K562 (cell line): ENCODE data around the gene AHSP. TPM values are rescaled to one million over a fixed set of nuclear protein-coding genes. Genes with fewer than 3 reads are reported as not detected.

Experiments used
- ATAC-seq: fragments of 200-7000 bp; cut with Tn5 transposase; 3 replicates; pipeline ENCODE4 v1.9.1; 2020; ENCODE audit warnings: moderate library complexity
- Bru-seq: library from RNA; stranded (reverse); fragments of 400-500 nt; gene quantifications from one replicate; lab custom pipeline; 2021; lab: Mats Ljungman, UMichigan
- BruChase-seq, 2 experiments: library from RNA; stranded (reverse); fragments of 400-500 nt; gene quantifications; one replicate each; lab custom pipeline; 2021; lab: Mats Ljungman, UMichigan
- BruUV-seq: library from RNA; stranded (reverse); fragments of 400-500 nt; replicated peaks from 2 replicates; lab custom pipeline; 2021; lab: Mats Ljungman, UMichigan
- CTCF ChIA-PET: fragments of 300-600 bp; formaldehyde crosslinking; extraction: SDS; loops from one replicate; lab custom pipeline; 2021; ENCODE audit warnings: low intra/inter-chr PET ratio; lab: Yijun Ruan, JAX
- POLR2A ChIA-PET: fragments of 300-600, 350-650 bp; sonication (Branson Sonifier 250); formaldehyde crosslinking; extraction: SDS; loops from one replicate; lab custom pipeline; 2021; ENCODE audit warnings: antibody characterized with exemption, inconsistent platforms; lab: Yijun Ruan, JAX
- DNase-seq, 4 experiments: peaks; one replicate each; pipeline versions ENCODE4 v3.0.0 to v3.0.0-alpha.2; 2011 to 2018; ENCODE audit warnings: low spot score in 3 of 4, mixed read lengths in 3 of 4; ENCODE audit errors: extremely low read depth in 1 of 4
- FAIRE-seq: peaks from 2 replicates; lab custom pipeline; 2011; peaks lifted over from hg19 to GRCh38; lab: Jason Lieb, UNC
- H2AFZ ChIP-seq: 2 replicates; pipeline ENCODE4 v1.6.0; 2011; ENCODE audit warnings: low read depth, low read length, control low read depth, inconsistent platforms
- H3K27ac ChIP-seq: fragments of 200-600 bp; 3 replicates; pipeline ENCODE4 v1.8.0; 2011; ENCODE audit warnings: low read depth, mild to moderate bottlenecking, control low read depth, inconsistent platforms, low read length, moderate library complexity, mixed read lengths; ENCODE audit errors: extremely low read depth
- H3K27me3 ChIP-seq, 2 experiments: fragments of 300-600 bp in 1 of 2; 2 replicates in 1 of 2; 3 replicates in 1 of 2; pipeline versions ENCODE4 v1.6.0 to v1.8.0; 2011; ENCODE audit warnings: inconsistent platforms in 2 of 2, low read length in 2 of 2, mild to moderate bottlenecking in 1 of 2, mixed read lengths in 1 of 2, moderate library complexity in 1 of 2; ENCODE audit not compliant: control insufficient read depth in 2 of 2, insufficient read depth in 2 of 2
- H3K36me3 ChIP-seq: fragments of 300-600 bp; 3 replicates; pipeline ENCODE4 v1.8.0; 2011; ENCODE audit warnings: mild to moderate bottlenecking, low read length, inconsistent platforms; ENCODE audit not compliant: control insufficient read depth, insufficient read depth
- H3K4me1 ChIP-seq, 2 experiments: fragments of 200-600 bp in 1 of 2; replicated peaks in 1 of 2; 2 replicates in 1 of 2; 3 replicates in 1 of 2; pipeline versions ENCODE4 v1.5.1 to v1.8.0; 2011; ENCODE audit warnings: inconsistent platforms in 2 of 2, low read length in 2 of 2, mild to moderate bottlenecking in 1 of 2, mixed read lengths in 1 of 2, moderate library complexity in 1 of 2; ENCODE audit not compliant: control insufficient read depth in 2 of 2, insufficient read depth in 2 of 2
- H3K4me2 ChIP-seq: 2 replicates; pipeline ENCODE4 v1.6.1; 2011; ENCODE audit warnings: low read length, control low read depth, inconsistent platforms, mixed read lengths; ENCODE audit not compliant: insufficient read depth
- H3K4me3 ChIP-seq: fragments of 200-600 bp; sonication (generic), shearing (Covaris generic); 2 replicates; pipeline ENCODE4 v1.5.1; 2016; ENCODE audit warnings: control low read depth, inconsistent platforms
- H3K79me2 ChIP-seq: fragments of 200-600 bp; 3 replicates; pipeline ENCODE4 v1.8.0; 2011; ENCODE audit warnings: low read length, inconsistent platforms; ENCODE audit not compliant: control insufficient read depth, insufficient read depth
- H3K9ac ChIP-seq, 2 experiments: 2 replicates each; pipeline versions ENCODE4 v1.6.0 to v1.6.1; 2011; ENCODE audit warnings: low read depth in 2 of 2, low read length in 2 of 2, control low read depth in 1 of 2, inconsistent platforms in 1 of 2, mild to moderate bottlenecking in 1 of 2, mixed read lengths in 1 of 2; ENCODE audit not compliant: insufficient read depth in 1 of 2
- H3K9me1 ChIP-seq: one replicate; pipeline ENCODE4 v1.6.0; 2011; ENCODE audit warnings: inconsistent platforms, mild to moderate bottlenecking, low read length, moderate library complexity; ENCODE audit not compliant: control insufficient read depth, insufficient read depth
- H3K9me3 ChIP-seq: replicated peaks from 2 replicates; pipeline ENCODE4 v1.5.1; 2011; ENCODE audit warnings: low read depth, low read length, inconsistent platforms; ENCODE audit not compliant: control insufficient read depth, insufficient read depth
- H4K20me1 ChIP-seq: replicated peaks from 2 replicates; pipeline ENCODE4 v1.6.1; 2011; ENCODE audit warnings: low read length, inconsistent platforms, mixed read lengths; ENCODE audit not compliant: control insufficient read depth, insufficient read depth
- BCOR ChIP-seq: fragments of 450-650 bp; IDR thresholded peaks from 2 replicates; pipeline ENCODE4 v1.6.1; 2016
- C11orf30 ChIP-seq: fragments of 450-650 bp; IDR thresholded peaks from 2 replicates; pipeline ENCODE4 v1.6.1; 2016; ENCODE audit warnings: low read depth, mild to moderate bottlenecking
- CBFA2T2 ChIP-seq: fragments of 450-650 bp; conservative IDR thresholded peaks from 2 replicates; pipeline ENCODE4 v1.6.1; 2017; ENCODE audit warnings: mild to moderate bottlenecking
- CBFA2T3 ChIP-seq: fragments of 450-650 bp; IDR thresholded peaks from 2 replicates; pipeline ENCODE4 v1.6.1; 2017
- EP300 ChIP-seq: IDR thresholded peaks from 2 replicates; pipeline ENCODE4 v1.6.1; 2012; ENCODE audit warnings: low read length, improper control_type of control experiment
- IRF2 ChIP-seq: sonication (generic); formaldehyde crosslinking; IDR thresholded peaks from 2 replicates; pipeline ENCODE4 v1.8.1; 2022; ENCODE audit warnings: mild to moderate bottlenecking, missing genetic modification reagents
- KLF10 ChIP-seq: fragments of 250-450 bp; sonication (Bioruptor Pico); IDR thresholded peaks from 2 replicates; pipeline ENCODE4 v1.6.1; 2021; ENCODE audit warnings: matching md5 sums
- LCOR ChIP-seq: sonication (generic); formaldehyde crosslinking; IDR thresholded peaks from 2 replicates; pipeline ENCODE4 v1.8.0; 2022; ENCODE audit warnings: mild to moderate bottlenecking, missing genetic modification reagents
- MAFF ChIP-seq: IDR thresholded peaks from 2 replicates; pipeline ENCODE4 v1.6.1; 2012; ENCODE audit warnings: low read length, improper control_type of control experiment
- MTA2 ChIP-seq: fragments of 450-650 bp; IDR thresholded peaks from 2 replicates; pipeline ENCODE4 v1.6.1; 2016; ENCODE audit warnings: low read depth
- NCOR1 ChIP-seq: fragments of 450-650 bp; IDR thresholded peaks from 2 replicates; pipeline ENCODE4 v1.6.1; 2016; ENCODE audit warnings: mild to moderate bottlenecking, moderate library complexity
- NR2C1 ChIP-seq, 2 experiments: fragments of 450-650 bp; IDR thresholded peaks; 2 replicates each; pipeline ENCODE4 v1.6.1; 2017; ENCODE audit warnings: mild to moderate bottlenecking in 2 of 2, antibody characterized with exemption in 1 of 2, inconsistent platforms in 1 of 2, missing compliant biosample characterization in 1 of 2, missing genetic modification characterization in 1 of 2
- PHB ChIP-seq: fragments of 250-450 bp; sonication (Bioruptor Pico); IDR thresholded peaks from 2 replicates; pipeline ENCODE4 v1.5.0; 2021
- POLR2AphosphoS5 ChIP-seq: IDR thresholded peaks from 2 replicates; pipeline ENCODE4 v1.6.1; 2011; ENCODE audit warnings: mild to moderate bottlenecking, low read depth, low read length, moderate library complexity; ENCODE audit not compliant: control insufficient read depth, insufficient read depth
- SMARCA4 ChIP-seq: fragments of 450-650 bp; IDR thresholded peaks from 2 replicates; pipeline ENCODE4 v1.6.1; 2016
- TAF9B ChIP-seq: fragments of 450-650 bp; IDR thresholded peaks from 2 replicates; pipeline ENCODE4 v1.6.1; 2018; ENCODE audit warnings: mild to moderate bottlenecking; ENCODE audit not compliant: partially characterized antibody
- TBL1XR1 ChIP-seq, 2 experiments: IDR thresholded peaks; 2 replicates each; pipeline ENCODE4 v1.6.1; 2012; ENCODE audit warnings: improper control_type of control experiment in 2 of 2, low read length in 2 of 2, mild to moderate bottlenecking in 1 of 2
- TEAD4 ChIP-seq, 2 experiments: sonication (generic) in 1 of 2; formaldehyde crosslinking in 1 of 2; IDR thresholded peaks; 2 replicates each; pipeline versions ENCODE4 v1.6.1 to v1.8.0; 2012 to 2022; ENCODE audit warnings: borderline replicate concordance in 1 of 2, inconsistent platforms in 1 of 2, low read length in 1 of 2, mild to moderate bottlenecking in 1 of 2, missing genetic modification reagents in 1 of 2
- TOE1 ChIP-seq, 2 experiments: fragments of 450-650 bp in 1 of 2; sonication (generic) in 1 of 2; formaldehyde crosslinking in 1 of 2; IDR thresholded peaks; 2 replicates each; pipeline versions ENCODE4 v1.7.1 to v1.8.0; 2016 to 2022; ENCODE audit warnings: borderline replicate concordance in 2 of 2, mild to moderate bottlenecking in 2 of 2, antibody characterized with exemption in 1 of 2, inconsistent platforms in 1 of 2, low read depth in 1 of 2, missing genetic modification reagents in 1 of 2, moderate library complexity in 1 of 2
- ZBED1 ChIP-seq: IDR thresholded peaks from 2 replicates; pipeline ENCODE4 v1.6.1; 2014
- WGBS: fragments of 100-300 bp; shearing (Covaris generic); methylation state at CpG from one replicate; pipeline ENCODE4 v1.1.6; 2016; ENCODE audit warnings: low coverage, mixed read lengths; ENCODE audit not compliant: insufficient coverage; ENCODE audit errors: missing lambda C conversion rate; 5-methylcytosine and 5-hydroxymethylcytosine counted together
- in situ Hi-C: fragments of 300-500 bp; cut with MboI; formaldehyde crosslinking; loops from 4 replicates; pipeline ENCODE4 v1.15.0; 2018; ENCODE audit warnings: inconsistent platforms, mixed read lengths
- intact Hi-C: fragments of 100-400 bp; cut with micrococcal nuclease; formaldehyde crosslinking; loops from 2 replicates; pipeline ENCODE4 v1.14.2; 2022
- long read RNA-seq, 3 experiments: library from polyadenylated mRNA in 2 of 3; library from RNA in 1 of 3; unstranded in 2 of 3; stranded (forward) in 1 of 3; transcript quantifications; one replicate each; pipeline ENCODE4 v2.0.0, GENCODE V29; 2019 to 2022
- polyA minus RNA-seq, 3 experiments: library from RNA; depleted of rRNA, polyadenylated mRNA; stranded (reverse); fragments of >200 nt; gene quantifications; 2 replicates each; pipeline ENCODE4 v1.2.3, GENCODE V29; 2011
- polyA plus RNA-seq, 8 experiments: library from polyadenylated mRNA; depleted of rRNA in 4 of 8; stranded (reverse) in 5 of 8; unstranded in 3 of 8; fragments of >200 nt; fragmentation: Nextera tagmentation in 2 of 8; fragmentation: Illumina TruSeq in 1 of 8; extraction: Ambion mirVana in 2 of 8; extraction: Trizol in 1 of 8; gene quantifications; 2 replicates each; pipeline versions ENCODE4 v1.2.1 to v1.2.3, GENCODE V29; 2011 to 2014; ENCODE audit warnings: inconsistent platforms in 1 of 8, missing spikeins in 1 of 8
- total RNA-seq, 7 experiments: library from RNA; depleted of rRNA in 6 of 7; stranded (reverse); fragments of >200 nt in 6 of 7; fragmentation: Illumina TruSeq in 2 of 7; extraction: Trizol in 2 of 7; gene quantifications; 2 replicates each; pipeline versions ENCODE4 v1.2.1 to v1.2.3, GENCODE V29; 2011 to 2021; ENCODE audit warnings: low replicate concordance in 1 of 7

The AHSP gene
- total RNA-seq (2011; cell fraction: chromatin; rRNA removed; ENCODE audit: low replicate concordance) = 1.1 TPM in 1 of 2 replicates, not detected in the other
- 3.0 and 3.4 TPM in 2 replicates for total RNA-seq (2011; cell fraction: nucleolus; rRNA removed)
- total RNA-seq (2011; cell fraction: nucleoplasm; rRNA removed) = 5.1 TPM in 1 of 2 replicates, not detected in the other
- total RNA-seq (2014; rRNA removed) = 23.3 and 25.8 TPM in 2 replicates
- total RNA-seq (2014; rRNA removed; fragmentation: Illumina TruSeq; extraction: Trizol) = 18.1 and 21.6 TPM in 2 replicates
- total RNA-seq (2015; rRNA removed; fragmentation: Illumina TruSeq; extraction: Trizol) = 12.0 and 13.0 TPM in 2 replicates
- total RNA-seq (2021) = 21.3 TPM in 2 replicates
- 6.1 and 6.6 TPM in 2 replicates for polyA plus RNA-seq (2011; rRNA removed)
- 5.8 and 8.3 TPM in 2 replicates for polyA plus RNA-seq (2011; cell fraction: cytosol; rRNA removed)
- 0.88 and 2.4 TPM in 2 replicates for polyA plus RNA-seq (2011; cell fraction: nucleus; rRNA removed)
- polyA plus RNA-seq (2012) = 20.2 and 30.0 TPM in 2 replicates
- polyA plus RNA-seq (2014; fragmentation: Illumina TruSeq; extraction: Trizol) = 23.3 and 45.7 TPM in 2 replicates
- 10 to 100 TPM; 82.9 to 99.1 TPM for polyA plus RNA-seq (2014; fragmentation: Nextera tagmentation; extraction: Ambion mirVana)
- 29.6 and 30.7 TPM in 2 replicates for polyA plus RNA-seq (2014; rRNA removed)
- polyA minus RNA-seq (2011; rRNA and poly(A)+ RNA removed) = 2.7 TPM in 1 of 2 replicates, not detected in the other
- polyA minus RNA-seq (2011; cell fraction: cytosol; rRNA and poly(A)+ RNA removed) = not detected in 2 replicates
- polyA minus RNA-seq (2011; cell fraction: nucleus; rRNA and poly(A)+ RNA removed) = not detected in 2 replicates
- percentile 68 among the genes with signal in this experiment for Bru-seq, nascent RNA
- percentile 81 among the genes with signal in this experiment for BruChase-seq, experiment 1, labeled RNA remaining after a 2-hour chase
- BruChase-seq, experiment 2, labeled RNA remaining after a 6-hour chase = percentile 81 among the genes with signal in this experiment
- long read RNA-seq, experiment 1, transcript AHSP-201 (3 exons, 524 nt) = major isoform, 29 of 44 reads
- long read RNA-seq, experiment 1, partial matches to known transcripts = 10 of 44 reads
- long read RNA-seq, experiment 1, other reads (novel, unspliced or antisense) = 4 of 44 reads
- long read RNA-seq, experiment 2, transcript AHSP-201 (3 exons, 524 nt) = major isoform, 53 of 65 reads
- long read RNA-seq, experiment 2, partial matches to known transcripts = 2 of 65 reads
- long read RNA-seq, experiment 2, other reads (novel, unspliced or antisense) = 10 of 65 reads
- long read RNA-seq, experiment 3, transcript AHSP-201 (3 exons, 524 nt) = major isoform, 60 of 69 reads
- long read RNA-seq, experiment 3, partial matches to known transcripts = 0 of 69 reads
- long read RNA-seq, experiment 3, other reads (novel, unspliced or antisense) = 9 of 69 reads

GRCh38 chr16:31527734-31528274, at the start of gene AHSP:
Gene AHSP (plus strand): TSS chr16:31527900. CDS start chr16:31528140, 240 bp downstream.
- H3K27me3 ChIP-seq = no peaks in the 10 kb centered on the region
- no peaks in the 10 kb centered on the region for H3K9me1 ChIP-seq
- H2AFZ ChIP-seq = peak within 1 kb of the TSS; percentile 79
- BruUV-seq = no TSS peak
- H3K9me3 ChIP-seq = 0 out of 2 replicates have a peak, but pooled peaks cover 1% of the 10 kb centered on the region
- H3K4me3 ChIP-seq = no peak within 1 kb of the TSS; the same call in 1 of the 2 replicates
- CTCF ChIA-PET = no interaction called here
- in situ Hi-C loops (no loop called here), intact Hi-C loops (no loop called here)
- H4K20me1 ChIP-seq = no peaks in the 10 kb centered on the region
- WGBS = 29% methylated on average over 6 of the region's 6 CpGs
- H3K79me2 ChIP-seq = no peaks in the 10 kb centered on the region
- ATAC-seq = peak; percentile 64
- DNase-seq = peak; percentile 39 to 78 (median 56)
- no peaks in the 10 kb centered on the region for H3K36me3 ChIP-seq
- POLR2A ChIA-PET = interaction anchor here (0.7 to 2.2 kb wide), 3 partner anchors 12 to 32 kb away, joined by 3 to 9 read pairs (median 3); partner anchors contain the start of gene RUSF1
- peak within 1 kb of the TSS; percentile 74 for H3K4me2 ChIP-seq
- peaks cover 28 to 32% of the 10 kb centered on the region in 2 experiments; a peak in 4 of 5 replicates for H3K4me1 ChIP-seq
- peak within 1 kb of the TSS; percentile 35 to 41; a peak in 3 of 4 replicates for H3K9ac ChIP-seq
- H3K27ac ChIP-seq = peak within 1 kb of the TSS; percentile 44; the same call in 2 of the 3 replicates
- peak; percentile 84 for FAIRE-seq
- peak; percentile 44; the same call in 1 of the 2 replicates for TF ChIP-seq POLR2AphosphoS5
- TF ChIP-seq MAFF = peak; percentile 77
- peak; percentile 86 for TF ChIP-seq CBFA2T3
- TF ChIP-seq KLF10 (CRISPR knock-in tag) = no peak
- peak; percentile 65 for TF ChIP-seq EP300
- peak; percentile 34 for TF ChIP-seq TEAD4 (IDR thresholded peaks at IDR 0.05; ENCODE audit: low read length)
- no peak for TF ChIP-seq TEAD4 (CRISPR knock-in tag; IDR thresholded peaks at IDR 0.05; ENCODE audit: borderline replicate concordance)
- peak; percentile 71 for TF ChIP-seq SMARCA4
- TF ChIP-seq CBFA2T2 = peak; percentile 70
- TF ChIP-seq MTA2 = peak; percentile 41; the same call in 1 of the 2 replicates
- TF ChIP-seq TBL1XR1 (IDR thresholded peaks at IDR 0.05; ENCODE audit: low read length in 2 of 2) = peak; percentile 17 to 66; a peak in 1 of 4 replicates
- TF ChIP-seq NR2C1 (IDR thresholded peaks at IDR 0.05) = 0 out of 2 replicates have a peak, but pooled peaks have one; percentile 14
- no peak for TF ChIP-seq NR2C1 (tag; IDR thresholded peaks at IDR 0.05)
- TF ChIP-seq IRF2 (CRISPR knock-in tag) = no peak
- peak; percentile 93 for TF ChIP-seq C11orf30
- TF ChIP-seq TAF9B = no peak
- TF ChIP-seq TOE1 (IDR thresholded peaks at IDR 0.05; ENCODE audit: borderline replicate concordance) = no peak
- no peak for TF ChIP-seq TOE1 (CRISPR knock-in tag; IDR thresholded peaks at IDR 0.05; ENCODE audit: borderline replicate concordance, low read depth)
- TF ChIP-seq NCOR1 = peak; percentile 64; the same call in 1 of the 2 replicates
- TF ChIP-seq ZBED1 = no peak
- no peak for TF ChIP-seq LCOR (CRISPR knock-in tag)
- no peak for TF ChIP-seq PHB (CRISPR knock-in tag)
- TF ChIP-seq BCOR = no peak
